ENCODE measurements around the gene SEZ6L.

DNA sequence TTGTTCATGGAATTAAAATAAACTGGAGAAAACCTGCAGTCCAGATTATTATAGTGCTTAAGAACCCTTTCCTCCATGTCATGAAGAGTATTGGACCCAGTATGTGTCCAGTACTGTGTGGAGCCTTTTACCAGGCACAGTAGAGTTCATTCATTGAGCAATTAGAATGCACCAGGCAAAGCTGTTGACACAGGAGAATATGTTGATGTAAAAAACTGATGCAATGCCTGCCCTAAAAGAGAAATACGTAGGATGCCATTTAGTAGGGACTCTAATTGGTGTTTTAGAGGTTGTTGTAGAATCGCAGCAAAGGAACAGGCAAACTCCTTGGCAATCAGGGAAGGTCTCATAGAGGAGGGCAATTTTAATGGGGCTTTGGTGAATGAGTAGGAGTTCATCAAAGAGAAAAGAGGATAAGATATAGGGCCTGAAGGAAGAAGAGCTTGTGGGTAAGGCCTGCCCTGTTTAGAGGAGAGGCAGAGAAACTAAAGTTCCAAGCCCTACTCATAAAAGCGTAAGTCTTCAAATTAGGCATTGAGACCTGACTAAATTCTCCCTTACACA is 126.4 kb downstream of the SEZ6L start:
- TF ChIP-seq POLR2A (IDR thresholded peaks at IDR 0.05) (no peak), CTCF (IDR thresholded peaks at IDR 0.05) (no peak)
